ENCODE results near the gene LOXHD1.

Gene LOXHD1

GRCh38 chr18:46554406-46555080, 102.5 kb downstream of the LOXHD1 start:
- no peak for DNase-seq (ENCODE audit: low spot score)
- no peak for TF ChIP-seq CTCF (IDR thresholded peaks at IDR 0.05; ENCODE audit: extremely low read depth, missing control alignments)

- TF ChIP-seq CTCF (IDR thresholded peaks at IDR 0.05; ENCODE audit: extremely low read depth, missing control alignments) = no peak
- DNase-seq (ENCODE audit: low spot score) = no peak
These were observed 106.4 kb downstream of the LOXHD1 start for GRCh38 chr18:46550609-46551008.

DNA sequence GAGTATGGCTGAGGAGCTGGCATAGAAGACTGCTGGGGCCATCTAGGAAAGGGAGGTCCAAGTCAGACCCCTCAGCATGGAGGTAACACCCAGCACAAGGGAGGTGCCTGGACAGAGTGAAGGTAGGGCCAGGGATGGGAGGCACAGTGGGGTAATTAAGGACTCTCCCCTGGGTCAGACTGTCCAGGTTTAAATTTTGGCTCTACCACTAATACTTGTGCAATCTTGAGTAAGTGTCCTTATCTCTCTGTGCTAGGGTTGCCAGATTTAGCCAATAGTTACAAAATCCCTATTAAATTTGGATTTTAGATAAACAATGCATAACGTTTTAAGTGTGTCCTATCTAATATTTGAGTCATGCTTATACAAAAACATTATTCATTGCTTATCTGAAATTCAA, 109.5 kb downstream of the LOXHD1 start:
- TF ChIP-seq CTCF (IDR thresholded peaks at IDR 0.05; ENCODE audit: extremely low read depth, missing control alignments) = no peak

GRCh38 chr18:46546111-46546640, 110.8 kb downstream of the LOXHD1 start:
- no peak for DNase-seq (ENCODE audit: low spot score)
- TF ChIP-seq CTCF (IDR thresholded peaks at IDR 0.05; ENCODE audit: extremely low read depth, missing control alignments) = no peak

More for the DNA sequence above, 109.5 kb downstream of the LOXHD1 start:
- no peak for DNase-seq (ENCODE audit: low spot score)

DNA sequence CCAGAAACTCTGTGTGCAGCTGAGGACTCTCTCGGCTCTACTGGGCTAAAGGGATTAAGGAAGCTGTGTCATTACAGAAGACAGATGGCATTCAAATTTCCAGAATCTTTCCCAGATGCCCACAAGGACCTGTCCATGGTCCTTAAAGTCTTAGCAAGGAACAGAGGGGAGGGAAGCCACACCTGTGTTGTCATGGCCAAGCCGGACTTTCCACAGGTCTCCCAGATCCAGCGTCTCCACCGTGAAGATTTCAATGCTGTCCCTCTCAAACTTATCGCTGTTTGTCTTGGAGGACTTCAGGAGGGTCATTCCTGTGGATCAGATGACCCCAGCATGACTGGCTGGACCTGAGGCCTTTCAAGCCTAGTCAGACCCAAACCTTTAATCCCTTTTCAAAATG, 114.5 kb downstream of the LOXHD1 start:
- no peak for DNase-seq (ENCODE audit: low spot score)

GRCh38 chr18:46541626-46542189, 115.3 kb downstream of the LOXHD1 start:
- TF ChIP-seq CTCF (IDR thresholded peaks at IDR 0.05; ENCODE audit: extremely low read depth, missing control alignments) = no peak
- no peak for DNase-seq (ENCODE audit: low spot score)

More for the DNA sequence above, 114.5 kb downstream of the LOXHD1 start:
- TF ChIP-seq CTCF (IDR thresholded peaks at IDR 0.05; ENCODE audit: extremely low read depth, missing control alignments) = no peak

DNA sequence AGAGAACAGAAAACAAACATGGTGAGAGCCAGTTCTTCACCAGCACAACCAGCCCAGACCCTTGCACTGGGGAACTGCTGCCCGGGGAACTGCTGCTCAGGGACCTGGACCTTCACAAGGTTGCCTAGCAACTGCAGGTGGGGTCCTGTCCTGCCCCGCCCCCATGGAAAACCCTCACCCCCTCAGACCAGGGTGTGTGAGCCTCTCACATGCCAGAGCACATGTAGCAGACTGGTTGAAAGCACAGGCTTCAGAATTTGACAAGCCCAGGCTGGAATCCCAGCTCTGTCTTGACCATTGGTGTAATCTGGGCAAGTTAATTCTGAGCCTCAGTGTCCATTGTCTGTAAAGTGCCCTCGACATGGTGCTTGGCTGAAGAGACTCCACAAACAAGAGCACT, 118.6 kb downstream of the LOXHD1 start:
- no peak for TF ChIP-seq CTCF (IDR thresholded peaks at IDR 0.05; ENCODE audit: extremely low read depth, missing control alignments)
- DNase-seq (ENCODE audit: low spot score) = no peak

Measured in GM20000 (cell line).